PC-9 (cell line): ENCODE data around the gene ENO2. TPM values are rescaled to one million over a fixed set of nuclear protein-coding genes. Genes with fewer than 3 reads are reported as not detected.
A peak's percentile ranks its signal among the peaks of the same experiment; 100 is the strongest.

Experiments
- BruUV-seq: library from RNA; stranded (reverse); fragments of 400-500 nt; replicated peaks from 2 replicates; lab custom pipeline; 2021; lab: Mats Ljungman, UMichigan
- CTCF ChIA-PET: fragments of 300-600 bp; sonication (Branson Sonifier 250); formaldehyde crosslinking; loops from one replicate; lab custom pipeline; 2022; ENCODE audit warnings: antibody characterized with exemption; lab: Charles Lee
- POLR2A ChIA-PET: fragments of 300-600 bp; sonication (Branson Sonifier 250); formaldehyde crosslinking; loops from one replicate; lab custom pipeline; 2022; ENCODE audit warnings: antibody characterized with exemption; ENCODE audit not compliant: unreplicated experiment; lab: Charles Lee
- DNase-seq, 2 experiments: peaks; one replicate each; pipeline versions ENCODE4 v3.0.0 to v3.0.0-alpha.2; 2015 to 2022; ENCODE audit warnings: mixed read lengths in 1 of 2
- H2AFZ ChIP-seq: fragments of 200-600 bp; sonication (generic); 2 replicates; pipeline ENCODE4 v1.8.1; 2017; ENCODE audit warnings: antibody characterized with exemption
- H3F3A ChIP-seq: fragments of 200-600 bp; sonication (generic); 2 replicates; pipeline ENCODE4 v1.8.1; 2017; ENCODE audit warnings: antibody characterized with exemption, mild to moderate bottlenecking, low read depth; ENCODE audit not compliant: insufficient read depth
- H3K27ac ChIP-seq: fragments of 200-600 bp; sonication (generic); 2 replicates; pipeline ENCODE4 v1.6.1; 2016; ENCODE audit warnings: mixed run types
- H3K27me3 ChIP-seq: fragments of 200-600 bp; sonication (generic); 2 replicates; pipeline ENCODE4 v1.6.1; 2016; ENCODE audit warnings: low read depth, mixed run types; ENCODE audit not compliant: insufficient read depth
- H3K36me3 ChIP-seq: fragments of 200-600 bp; sonication (generic); 2 replicates; pipeline ENCODE4 v1.6.1; 2016; ENCODE audit warnings: low read depth, mixed run types
- H3K4me1 ChIP-seq: fragments of 200-600 bp; sonication (generic); replicated peaks from 2 replicates; pipeline ENCODE4 v1.6.1; 2016; ENCODE audit warnings: mixed run types; ENCODE audit not compliant: insufficient read depth
- H3K4me2 ChIP-seq: fragments of 200-600 bp; sonication (generic); 2 replicates; pipeline ENCODE4 v1.6.1; 2017; ENCODE audit warnings: mixed run types
- H3K4me3 ChIP-seq: fragments of 200-600 bp; sonication (generic); 2 replicates; pipeline ENCODE4 v1.6.1; 2016; ENCODE audit warnings: mixed run types
- H3K79me2 ChIP-seq: fragments of 200-600 bp; sonication (generic); 2 replicates; pipeline ENCODE4 v1.6.1; 2017; ENCODE audit warnings: low read depth, mixed run types
- H3K9me2 ChIP-seq: fragments of 200-600 bp; sonication (generic); 2 replicates; pipeline ENCODE4 v1.8.1; 2017; ENCODE audit warnings: mild to moderate bottlenecking; ENCODE audit not compliant: insufficient read depth
- H3K9me3 ChIP-seq: fragments of 200-600 bp; sonication (generic); 2 replicates; pipeline ENCODE4 v1.8.1; 2016; ENCODE audit warnings: low read depth; ENCODE audit not compliant: insufficient read depth
- H4K20me1 ChIP-seq: fragments of 200-600 bp; sonication (generic); 2 replicates; pipeline ENCODE4 v1.8.1; 2017; ENCODE audit not compliant: insufficient read depth
- EZH2 ChIP-seq: fragments of 200-600 bp; sonication (generic); IDR thresholded peaks from 2 replicates; pipeline ENCODE4 v1.8.0; 2017; ENCODE audit warnings: antibody characterized with exemption, low read depth
- intact Hi-C: fragments of 100-400 bp; cut with micrococcal nuclease; formaldehyde crosslinking; loops from one replicate; pipeline ENCODE4 v1.10.0; 2022; ENCODE audit not compliant: unreplicated experiment
- total RNA-seq: library from RNA; stranded (reverse); gene quantifications from 2 replicates; pipeline ENCODE4 v1.2.3, GENCODE V29; 2021
- TF ChIP-seq, protein P1 (sequence below): fragments of 200-600 bp; sonication (generic); conservative IDR thresholded peaks from 2 replicates; pipeline ENCODE4 v1.6.1; 2017; ENCODE audit warnings: mixed run types, antibody characterized with exemption, mild to moderate bottlenecking, moderate library complexity

Gene ENO2
- total RNA-seq, 1 experiment from 2014 or later: 38.8 TPM

DNA sequence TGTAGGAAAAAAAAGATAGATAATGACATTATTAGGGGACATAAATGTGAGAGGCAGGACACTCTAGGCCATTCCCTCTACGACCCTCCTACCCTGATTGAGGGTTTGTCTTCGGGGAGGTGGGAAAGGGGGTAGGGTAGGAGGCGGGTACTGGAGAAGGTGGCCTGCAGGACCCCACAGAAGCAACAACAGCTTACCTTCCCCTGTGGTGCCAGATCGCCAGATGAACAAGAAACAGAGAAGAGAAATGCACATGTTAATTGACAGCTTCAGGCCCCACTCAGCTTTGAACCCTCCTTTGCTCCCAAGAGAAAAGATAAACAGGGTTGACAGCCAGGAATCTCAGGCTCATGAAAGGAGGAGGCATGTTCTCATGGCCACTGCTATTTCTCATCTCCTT is 51.3 kb downstream of the ENO2 start:
- H3K36me3 ChIP-seq: peaks cover 39% of the 10 kb centered on the region
- no peak for TF ChIP-seq EZH2
- TF ChIP-seq, protein P1, sequence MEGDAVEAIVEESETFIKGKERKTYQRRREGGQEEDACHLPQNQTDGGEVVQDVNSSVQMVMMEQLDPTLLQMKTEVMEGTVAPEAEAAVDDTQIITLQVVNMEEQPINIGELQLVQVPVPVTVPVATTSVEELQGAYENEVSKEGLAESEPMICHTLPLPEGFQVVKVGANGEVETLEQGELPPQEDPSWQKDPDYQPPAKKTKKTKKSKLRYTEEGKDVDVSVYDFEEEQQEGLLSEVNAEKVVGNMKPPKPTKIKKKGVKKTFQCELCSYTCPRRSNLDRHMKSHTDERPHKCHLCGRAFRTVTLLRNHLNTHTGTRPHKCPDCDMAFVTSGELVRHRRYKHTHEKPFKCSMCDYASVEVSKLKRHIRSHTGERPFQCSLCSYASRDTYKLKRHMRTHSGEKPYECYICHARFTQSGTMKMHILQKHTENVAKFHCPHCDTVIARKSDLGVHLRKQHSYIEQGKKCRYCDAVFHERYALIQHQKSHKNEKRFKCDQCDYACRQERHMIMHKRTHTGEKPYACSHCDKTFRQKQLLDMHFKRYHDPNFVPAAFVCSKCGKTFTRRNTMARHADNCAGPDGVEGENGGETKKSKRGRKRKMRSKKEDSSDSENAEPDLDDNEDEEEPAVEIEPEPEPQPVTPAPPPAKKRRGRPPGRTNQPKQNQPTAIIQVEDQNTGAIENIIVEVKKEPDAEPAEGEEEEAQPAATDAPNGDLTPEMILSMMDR: no peak
- intact Hi-C loops: loop anchor here (1.0 to 10.0 kb wide), 7 partner anchors 41 to 351 kb away; partner anchors contain the start of genes C1R, MLF2, SPSB2 and ZNF384
- peak overlapping the region; percentile 93 for H3K27ac ChIP-seq
- POLR2A ChIA-PET: no interaction called here
- H3K4me2 ChIP-seq: peak overlapping the region; percentile 97
- BruUV-seq: no TSS peak
- CTCF ChIA-PET: interaction anchor here (2.0 to 2.4 kb wide), 2 partner anchors 21 to 41 kb away, joined by 15 to 37 read pairs; partner anchors contain the start of genes C12orf57 and RNU7-1
- no peak overlapping the region for H2AFZ ChIP-seq
- H3K79me2 ChIP-seq: peaks cover 74% of the 10 kb centered on the region
- H3K4me3 ChIP-seq: peak overlapping the region; percentile 98; the same call in 1 of the 2 replicates
- H3K27me3 ChIP-seq: no peaks in the 10 kb centered on the region
- no peaks in the 10 kb centered on the region for H3K9me3 ChIP-seq
- H4K20me1 ChIP-seq: peaks cover 30% of the 10 kb centered on the region
- peaks cover 46% of the 10 kb centered on the region for H3K4me1 ChIP-seq
- peaks cover 78% of the 10 kb centered on the region for H3F3A ChIP-seq
- H3K9me2 ChIP-seq: no peaks in the 10 kb centered on the region
- no peak for DNase-seq

DNA sequence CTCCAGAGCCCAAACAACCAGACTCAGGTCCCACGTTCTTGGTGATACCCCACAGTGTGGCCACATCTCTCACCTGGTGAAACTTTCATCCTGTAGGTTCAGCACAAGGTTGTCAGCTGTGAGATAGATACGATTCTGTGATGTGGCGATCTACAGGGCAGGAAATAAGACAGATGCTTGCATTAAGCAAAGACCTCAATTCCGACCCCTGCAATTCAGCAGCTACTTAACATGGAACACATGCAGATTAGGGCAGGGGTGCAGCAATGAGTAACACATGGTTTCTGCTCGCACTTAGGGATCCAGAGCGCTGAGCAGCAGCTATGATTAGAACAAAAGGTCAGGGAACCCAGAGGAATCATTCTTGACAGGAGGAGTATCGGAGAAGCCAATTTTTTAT is 52.0 kb downstream of the ENO2 start:
- TF ChIP-seq, protein P1: no peak
- TF ChIP-seq EZH2: no peak

DNA sequence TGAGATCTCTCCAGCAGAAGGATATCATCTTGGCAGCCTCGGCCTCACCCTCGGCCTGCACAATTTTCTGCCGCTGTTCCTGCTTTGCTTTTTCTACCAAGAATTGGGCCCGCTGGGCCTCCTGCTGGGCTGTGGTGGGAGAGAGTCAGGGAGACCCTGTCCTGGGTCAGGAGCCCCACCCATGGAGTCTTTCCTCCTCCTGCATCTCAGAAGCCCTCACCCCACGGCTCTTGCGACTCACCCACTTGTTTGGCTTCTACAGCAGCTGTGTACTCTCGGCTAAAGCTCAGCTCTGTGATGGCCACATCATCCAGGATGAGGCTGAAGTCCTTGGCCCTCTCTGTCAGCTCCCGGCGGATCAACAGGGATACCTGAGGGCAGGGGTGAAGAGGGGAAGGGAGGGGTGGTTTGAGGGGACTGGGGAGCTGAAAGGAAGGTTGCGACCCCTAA is 53.3 kb downstream of the ENO2 start:
- H3K79me2 ChIP-seq: peaks cover 94% of the 10 kb centered on the region
- H3K4me1 ChIP-seq: peaks cover 39% of the 10 kb centered on the region
- peak overlapping the region; percentile 92; the same call in 1 of the 2 replicates for H3K4me2 ChIP-seq
- no peak overlapping the region for H2AFZ ChIP-seq
- H3K36me3 ChIP-seq: peaks cover 46% of the 10 kb centered on the region
- ChIA-PET CTCF (interaction anchor here (0.7 to 2.7 kb wide), 2 partner anchors 23 to 144 kb away, joined by 3 to 7 read pairs; no protein-coding TSS in a partner anchor), POLR2A (interaction anchor here (0.6 to 0.7 kb wide), 2 partner anchors 23 to 101 kb away, joined by 3 read pairs; no protein-coding TSS in a partner anchor)
- no peaks in the 10 kb centered on the region for H3K9me2 ChIP-seq
- peaks cover 58% of the 10 kb centered on the region for H3F3A ChIP-seq
- no TSS peak for BruUV-seq
- H3K27me3 ChIP-seq: no peaks in the 10 kb centered on the region
- H3K4me3 ChIP-seq: no peak overlapping the region
- H3K9me3 ChIP-seq: no peaks in the 10 kb centered on the region
- no peak for TF ChIP-seq EZH2
- TF ChIP-seq, protein P1: no peak
- no peak overlapping the region for H3K27ac ChIP-seq
- DNase-seq: no peak
- intact Hi-C loops: loop anchor here (10.0 kb wide), 2 partner anchors 283 to 353 kb away; partner anchors contain the start of gene ZNF384
- peaks cover 30% of the 10 kb centered on the region for H4K20me1 ChIP-seq

More for the DNA sequence above, 52.0 kb downstream of the ENO2 start:
- POLR2A ChIA-PET: interaction anchor here (0.6 kb wide), 2 partner anchors 52 to 197 kb away, joined by 5 read pairs; partner anchors contain the start of gene LPCAT3
- peaks cover 72% of the 10 kb centered on the region for H3F3A ChIP-seq
- H3K4me3 ChIP-seq: no peak overlapping the region
- peaks cover 40% of the 10 kb centered on the region for H3K4me1 ChIP-seq
- no peaks in the 10 kb centered on the region for H3K9me3 ChIP-seq
- H3K27ac ChIP-seq: peak overlapping the region; percentile 93; the same call in 1 of the 2 replicates
- CTCF ChIA-PET: no interaction called here
- H2AFZ ChIP-seq: no peak overlapping the region
- no TSS peak for BruUV-seq
- H4K20me1 ChIP-seq: peaks cover 30% of the 10 kb centered on the region
- H3K36me3 ChIP-seq: peaks cover 39% of the 10 kb centered on the region
- H3K79me2 ChIP-seq: peaks cover 80% of the 10 kb centered on the region
- H3K4me2 ChIP-seq: peak overlapping the region; percentile 97; the same call in 1 of the 2 replicates
- DNase-seq: no peak
- H3K9me2 ChIP-seq: no peaks in the 10 kb centered on the region
- intact Hi-C loops: loop anchor here (10.0 kb wide), 2 partner anchors 282 to 352 kb away; partner anchors contain the start of gene ZNF384
- no peaks in the 10 kb centered on the region for H3K27me3 ChIP-seq
